ENCODE results near the gene BFSP1. TPM values are rescaled to one million over a fixed set of nuclear protein-coding genes. Genes with fewer than 3 reads are reported as not detected.

Gene BFSP1
- total and polyA plus RNA-seq, 2 donors from 2014 or later, result 1.3 to 2.1 TPM

- FAIRE-seq (no peak), DNase-seq (no peak)
- Histone ChIP-seq H3K27me3 (ENCODE audit: control insufficient read depth, insufficient read depth, low read length) (no peaks in the 10 kb centered on the region), H3K4me1 (ENCODE audit: control insufficient read depth in 2 of 3, insufficient read depth in 2 of 3, low read depth in 1 of 3, low read length in 3 of 3) (no peaks in the 10 kb centered on the region), H3K9me3 (ENCODE audit: control insufficient read depth in 2 of 3, insufficient read depth in 1 of 3, low read length in 3 of 3) (no peaks in the 10 kb centered on the region), H3K4me3 (ENCODE audit: low read length in 3 of 3) (no peak overlapping the region), H3K27ac (ENCODE audit: low read depth in 2 of 2, low read length in 2 of 2) (no peak overlapping the region), H3K9ac (ENCODE audit: low read length in 3 of 3) (no peak overlapping the region), H3K36me3 (ENCODE audit: control insufficient read depth in 2 of 3, insufficient read depth in 3 of 3, low read length in 3 of 3) (no peaks in the 10 kb centered on the region)
- no peak for TF ChIP-seq CTCF (IDR thresholded peaks at IDR 0.05; ENCODE audit: borderline replicate concordance, extremely low read depth, insufficient read depth)
- intact Hi-C loops (cut with DNase I), result no loop called here
These were observed 16.1 kb downstream of the BFSP1 start for GRCh38 chr20:17515053-17515452.

- H3K4me3 ChIP-seq (ENCODE audit: low read length in 3 of 3), result no peak overlapping the region
- no peaks in the 10 kb centered on the region for H3K9me3 ChIP-seq (ENCODE audit: control insufficient read depth in 2 of 3, insufficient read depth in 1 of 3, low read length in 3 of 3)
- no peaks in the 10 kb centered on the region for H3K4me1 ChIP-seq (ENCODE audit: control insufficient read depth in 2 of 3, insufficient read depth in 2 of 3, low read depth in 1 of 3, low read length in 3 of 3)
- intact Hi-C loops (cut with DNase I), result no loop called here
- H3K36me3 ChIP-seq (ENCODE audit: control insufficient read depth in 2 of 3, insufficient read depth in 3 of 3, low read length in 3 of 3), result no peaks in the 10 kb centered on the region
- no peak for FAIRE-seq
- DNase-seq, result no peak
- H3K27me3 ChIP-seq (ENCODE audit: control insufficient read depth, insufficient read depth, low read length), result no peaks in the 10 kb centered on the region
- no peak overlapping the region for H3K27ac ChIP-seq (ENCODE audit: low read depth in 2 of 2, low read length in 2 of 2)
- H3K9ac ChIP-seq (ENCODE audit: low read length in 3 of 3), result no peak overlapping the region
- no peak for TF ChIP-seq CTCF (IDR thresholded peaks at IDR 0.05; ENCODE audit: borderline replicate concordance, extremely low read depth, insufficient read depth)
These were observed 17.2 kb downstream of the BFSP1 start for GRCh38 chr20:17513939-17514338.

GRCh38 chr20:17511401-17511800, 19.8 kb downstream of the BFSP1 start:
- no peak overlapping the region for H3K27ac ChIP-seq (ENCODE audit: low read depth in 2 of 2, low read length in 2 of 2)
- H3K4me3 ChIP-seq (ENCODE audit: low read length in 3 of 3), result no peak overlapping the region
- no peaks in the 10 kb centered on the region for H3K9me3 ChIP-seq (ENCODE audit: control insufficient read depth in 2 of 3, insufficient read depth in 1 of 3, low read length in 3 of 3)
- intact Hi-C loops (cut with DNase I), result no loop called here
- H3K36me3 ChIP-seq (ENCODE audit: control insufficient read depth in 2 of 3, insufficient read depth in 3 of 3, low read length in 3 of 3), result no peaks in the 10 kb centered on the region
- TF ChIP-seq CTCF (IDR thresholded peaks at IDR 0.05; ENCODE audit: borderline replicate concordance, extremely low read depth, insufficient read depth), result no peak
- no peak for FAIRE-seq
- H3K4me1 ChIP-seq (ENCODE audit: control insufficient read depth in 2 of 3, insufficient read depth in 2 of 3, low read depth in 1 of 3, low read length in 3 of 3), result no peaks in the 10 kb centered on the region
- no peak overlapping the region for H3K9ac ChIP-seq (ENCODE audit: low read length in 3 of 3)
- DNase-seq, result no peak
- no peaks in the 10 kb centered on the region for H3K27me3 ChIP-seq (ENCODE audit: control insufficient read depth, insufficient read depth, low read length)

GRCh38 chr20:17510548-17510947, 20.6 kb downstream of the BFSP1 start:
- H3K4me3 ChIP-seq (ENCODE audit: low read length in 3 of 3), result no peak overlapping the region
- intact Hi-C loops (cut with DNase I), result no loop called here
- no peak overlapping the region for H3K27ac ChIP-seq (ENCODE audit: low read depth in 2 of 2, low read length in 2 of 2)
- no peak for DNase-seq
- no peak for FAIRE-seq
- no peaks in the 10 kb centered on the region for H3K9me3 ChIP-seq (ENCODE audit: control insufficient read depth in 2 of 3, insufficient read depth in 1 of 3, low read length in 3 of 3)
- H3K9ac ChIP-seq (ENCODE audit: low read length in 3 of 3), result no peak overlapping the region
- no peak for TF ChIP-seq CTCF (IDR thresholded peaks at IDR 0.05; ENCODE audit: borderline replicate concordance, extremely low read depth, insufficient read depth)
- no peaks in the 10 kb centered on the region for H3K4me1 ChIP-seq (ENCODE audit: control insufficient read depth in 2 of 3, insufficient read depth in 2 of 3, low read depth in 1 of 3, low read length in 3 of 3)
- no peaks in the 10 kb centered on the region for H3K36me3 ChIP-seq (ENCODE audit: control insufficient read depth in 2 of 3, insufficient read depth in 3 of 3, low read length in 3 of 3)
- no peaks in the 10 kb centered on the region for H3K27me3 ChIP-seq (ENCODE audit: control insufficient read depth, insufficient read depth, low read length)

All from kidney (tissue), 14 donors.